Activated CD8-positive, alpha-beta T cell treated with anti-CD3 and anti-CD28 coated beads, Interleukin-2, amount 10 ng/mL, durations not matched to agents 7 days and 5 days (primary cell): Measurements from ENCODE around the gene SYNRG. TPM values are rescaled to one million over a fixed set of nuclear protein-coding genes. Genes with fewer than 3 reads are reported as not detected.
"Not testable (repeated sequence)": the region's sequence is repeated elsewhere in the genome, so short reads cannot be mapped to it uniquely, and the experiment has no call there.

Source experiments
- ATAC-seq: fragments of 150-1000 bp; cut with Tn5 transposase; one replicate; pipeline ENCODE4 v1.10.0; 2021; ENCODE audit warnings: moderate library complexity
- CTCF ChIA-PET: fragments of 350-600 bp; sonication (Branson Sonifier 250); formaldehyde crosslinking; loops from one replicate; lab custom pipeline; 2021; ENCODE audit warnings: antibody characterized with exemption; lab: Charles Lee
- POLR2A ChIA-PET: fragments of 350-600 bp; sonication (Branson Sonifier 250); formaldehyde crosslinking; loops from one replicate; lab custom pipeline; 2021; ENCODE audit warnings: antibody characterized with exemption; lab: Charles Lee
- DNase-seq: peaks from one replicate; pipeline ENCODE4 v3.0.0-alpha.2; 2020
- H3K27ac Mint-ChIP-seq: one replicate; pipeline ENCODE4 v1.8.0; 2021; ENCODE audit warnings: mild to moderate bottlenecking, mixed read lengths
- H3K27me3 Mint-ChIP-seq: one replicate; pipeline ENCODE4 v1.8.0; 2021; ENCODE audit warnings: low read depth, mixed read lengths
- H3K36me3 Mint-ChIP-seq: one replicate; pipeline ENCODE4 v1.8.0; 2021; ENCODE audit warnings: low read depth, mixed read lengths
- H3K4me1 Mint-ChIP-seq: one replicate; pipeline ENCODE4 v1.8.0; 2021; ENCODE audit warnings: low read depth, mixed read lengths
- H3K4me3 Mint-ChIP-seq: one replicate; pipeline ENCODE4 v1.8.0; 2021; ENCODE audit warnings: mild to moderate bottlenecking, mixed read lengths
- H3K9me3 Mint-ChIP-seq: one replicate; pipeline ENCODE4 v1.8.0; 2022; ENCODE audit warnings: mixed read lengths; ENCODE audit not compliant: insufficient read depth
- total RNA-seq, 2 experiments: library from RNA; stranded (reverse); gene quantifications; one replicate each; pipeline ENCODE4 v1.2.3, GENCODE V29; 2021

The SYNRG gene
- total RNA-seq, 2 experiments from 2014 or later: 97.4 to 105 TPM

GRCh38 chr17:37637956-37638355, 28.7 kb upstream of the SYNRG start:
- no peak for DNase-seq
- Mint-ChIP-seq H3K4me3 (no peak overlapping the region), H3K4me1 (peaks cover 28% of the 10 kb centered on the region), H3K36me3 (peaks cover 49% of the 10 kb centered on the region), H3K9me3 (no peaks in the 10 kb centered on the region), H3K27me3 (no peaks in the 10 kb centered on the region), H3K27ac (no peak overlapping the region)
- ChIA-PET POLR2A (no interaction called here), CTCF (no interaction called here)
- ATAC-seq: no peak

GRCh38 chr17:37616430-37616829, 7.2 kb upstream of the SYNRG start:
- H3K9me3 Mint-ChIP-seq, H3K27ac Mint-ChIP-seq, H3K27me3 Mint-ChIP-seq, CTCF ChIA-PET, DNase-seq, H3K4me1 Mint-ChIP-seq, ATAC-seq, POLR2A ChIA-PET, H3K4me3 Mint-ChIP-seq: not testable (repeated sequence)
- peaks cover 38% of the 10 kb centered on the region for H3K36me3 Mint-ChIP-seq

- POLR2A ChIA-PET: no interaction called here
These were observed 5.6 kb upstream of the SYNRG start for GRCh38 chr17:37614823-37615222.

GRCh38 chr17:37614391-37614790, 5.2 kb upstream of the SYNRG start:
- peaks cover 13% of the 10 kb centered on the region for H3K4me1 Mint-ChIP-seq
- H3K27me3 Mint-ChIP-seq: no peaks in the 10 kb centered on the region
- CTCF ChIA-PET: no interaction called here

More at GRCh38 chr17:37614823-37615222, 5.6 kb upstream of the SYNRG start:
- CTCF ChIA-PET: no interaction called here
- ATAC-seq (no peak), DNase-seq (no peak)
- no peak overlapping the region for H3K4me3 Mint-ChIP-seq
- H3K9me3 Mint-ChIP-seq: no peaks in the 10 kb centered on the region
- peaks cover 9% of the 10 kb centered on the region for H3K4me1 Mint-ChIP-seq
- H3K36me3 Mint-ChIP-seq: peaks cover 30% of the 10 kb centered on the region
- no peak overlapping the region for H3K27ac Mint-ChIP-seq
- no peaks in the 10 kb centered on the region for H3K27me3 Mint-ChIP-seq

GRCh38 chr17:37610971-37611370, 1.8 kb upstream of the SYNRG start:
- H3K36me3 Mint-ChIP-seq: peaks cover 38% of the 10 kb centered on the region
- H3K27ac Mint-ChIP-seq: no peak overlapping the region
- ChIA-PET CTCF (interaction anchor here (1.4 to 4.2 kb wide), 6 partner anchors 8 to 205 kb away, joined by 3 to 19 read pairs (median 12); no protein-coding TSS in a partner anchor), POLR2A (no interaction called here)
- no peak for DNase-seq
- H3K4me3 Mint-ChIP-seq: no peak overlapping the region
- no peaks in the 10 kb centered on the region for H3K9me3 Mint-ChIP-seq
- peaks cover 22% of the 10 kb centered on the region for H3K4me1 Mint-ChIP-seq
- no peaks in the 10 kb centered on the region for H3K27me3 Mint-ChIP-seq
- ATAC-seq: no peak

More at GRCh38 chr17:37614391-37614790, 5.2 kb upstream of the SYNRG start:
- H3K27ac Mint-ChIP-seq: no peak overlapping the region
- H3K4me3 Mint-ChIP-seq: no peak overlapping the region
- no peak for ATAC-seq
- DNase-seq: no peak
- peaks cover 29% of the 10 kb centered on the region for H3K36me3 Mint-ChIP-seq
- H3K9me3 Mint-ChIP-seq: no peaks in the 10 kb centered on the region
- POLR2A ChIA-PET: no interaction called here

- peaks cover 32% of the 10 kb centered on the region for H3K4me1 Mint-ChIP-seq
- not testable (repeated sequence) for H3K27me3 Mint-ChIP-seq, DNase-seq, H3K9me3 Mint-ChIP-seq, ATAC-seq
- CTCF ChIA-PET: interaction anchor here (0.7 to 4.2 kb wide), 20 partner anchors 9 to 206 kb away, joined by 3 to 22 read pairs (median 6); no protein-coding TSS in a partner anchor
- H3K36me3 Mint-ChIP-seq: peaks cover 41% of the 10 kb centered on the region
- peak overlapping the region; percentile 78 for H3K27ac Mint-ChIP-seq
- peak overlapping the region; percentile 81 for H3K4me3 Mint-ChIP-seq
- POLR2A ChIA-PET: interaction anchor here (0.6 to 1.6 kb wide), 5 partner anchors 26 to 1009 kb away, joined by 3 to 5 read pairs (median 3); partner anchors contain the start of genes DDX52 and MRM1
These were observed 813 bp upstream of the SYNRG start for GRCh38 chr17:37610041-37610420.

- Mint-ChIP-seq H3K9me3 (no peaks in the 10 kb centered on the region), H3K27me3 (no peaks in the 10 kb centered on the region), H3K4me1 (peaks cover 47% of the 10 kb centered on the region), H3K4me3 (peak overlapping the region; percentile 81), H3K27ac (peak overlapping the region; percentile 94), H3K36me3 (peaks cover 44% of the 10 kb centered on the region)
- DNase-seq (peak; percentile 33), ATAC-seq (peak; percentile 14)
- CTCF ChIA-PET: interaction anchor here (0.8 to 4.2 kb wide), 18 partner anchors 9 to 207 kb away, joined by 3 to 22 read pairs (median 8); partner anchors contain the start of gene DDX52
- POLR2A ChIA-PET: interaction anchor here (0.6 to 1.6 kb wide), 11 partner anchors 13 to 1113 kb away, joined by 3 to 5 read pairs (median 4); partner anchors contain the start of genes ACACA and TADA2A
These were observed 658 bp downstream of the SYNRG start for GRCh38 chr17:37608351-37609169.

- DNase-seq: peak; percentile 48
- H3K36me3 Mint-ChIP-seq: peaks cover 44% of the 10 kb centered on the region
- no peaks in the 10 kb centered on the region for H3K27me3 Mint-ChIP-seq
- ChIA-PET POLR2A (interaction anchor here (0.6 kb wide), 2 partner anchors 185 to 1112 kb away, joined by 3 read pairs; no protein-coding TSS in a partner anchor), CTCF (interaction anchor here (0.8 to 4.2 kb wide), 5 partner anchors 8 to 81 kb away, joined by 3 to 22 read pairs (median 16); no protein-coding TSS in a partner anchor)
- no peaks in the 10 kb centered on the region for H3K9me3 Mint-ChIP-seq
- H3K4me1 Mint-ChIP-seq: peaks cover 53% of the 10 kb centered on the region
- H3K4me3 Mint-ChIP-seq: peak overlapping the region; percentile 81
- H3K27ac Mint-ChIP-seq: peak overlapping the region; percentile 94
- peak; percentile 21 for ATAC-seq
These were observed 1.4 kb downstream of the SYNRG start for GRCh38 chr17:37607637-37608331.

GRCh38 chr17:37605813-37606505, 3.3 kb downstream of the SYNRG start:
- ATAC-seq (peak; percentile 45), DNase-seq (peak; percentile 79)
- Mint-ChIP-seq H3K27ac (peak overlapping the region; percentile 94), H3K27me3 (no peaks in the 10 kb centered on the region), H3K4me3 (peak overlapping the region; percentile 81), H3K4me1 (peaks cover 58% of the 10 kb centered on the region), H3K36me3 (peaks cover 48% of the 10 kb centered on the region), H3K9me3 (no peaks in the 10 kb centered on the region)
- ChIA-PET CTCF (interaction anchor here (0.6 to 1.6 kb wide), 5 partner anchors 10 to 233 kb away, joined by 3 to 4 read pairs (median 3); no protein-coding TSS in a partner anchor), POLR2A (interaction anchor here (0.6 to 1.8 kb wide), 6 partner anchors 10 to 1061 kb away, joined by 3 to 4 read pairs (median 3); partner anchors contain the start of genes ACACA, DUSP14, GGNBP2 and TADA2A)

- H3K4me3 Mint-ChIP-seq: peak overlapping the region; percentile 81
- peaks cover 55% of the 10 kb centered on the region for H3K4me1 Mint-ChIP-seq
- DNase-seq: no peak
- POLR2A ChIA-PET: interaction anchor here (1.0 to 1.8 kb wide), 4 partner anchors 10 to 1060 kb away, joined by 3 to 4 read pairs (median 4); partner anchors contain the start of genes ACACA, DUSP14, GGNBP2 and TADA2A
- H3K36me3 Mint-ChIP-seq: peaks cover 56% of the 10 kb centered on the region
- H3K9me3 Mint-ChIP-seq: no peaks in the 10 kb centered on the region
- H3K27ac Mint-ChIP-seq: peak overlapping the region; percentile 94
- CTCF ChIA-PET: interaction anchor here (0.6 to 1.6 kb wide), 4 partner anchors 20 to 232 kb away, joined by 3 read pairs; no protein-coding TSS in a partner anchor
- H3K27me3 Mint-ChIP-seq: no peaks in the 10 kb centered on the region
- ATAC-seq: no peak
These were observed 4.1 kb downstream of the SYNRG start for GRCh38 chr17:37605081-37605480.
